Hepatocyte (in vitro differentiated cells): ENCODE data around the gene STPG4.

Experiments
- CTCF ChIP-seq: fragments of 200-600 bp; sonication (generic); IDR thresholded peaks from 2 replicates; pipeline ENCODE4 v1.5.1; 2016; ENCODE audit warnings: antibody characterized with exemption, mild to moderate bottlenecking; ENCODE audit not compliant: poor library complexity
- EZH2 ChIP-seq: fragments of 200-600 bp; sonication (generic); IDR thresholded peaks from 2 replicates; pipeline ENCODE4 v1.6.1; 2016; ENCODE audit warnings: antibody characterized with exemption, mild to moderate bottlenecking, borderline replicate concordance

- TF ChIP-seq CTCF (no peak), EZH2 (no peak)
Measured at GRCh38 chr2:47094511-47095142, 60.5 kb downstream of the STPG4 start.
